Stimulated activated CD4-positive, alpha-beta T cell treated with anti-CD3 and anti-CD28 coated beads, TNF-alpha, amount 100 ng/mL, for 48 hours (primary cell): ENCODE measurements around the gene SPDYE4.
"Not testable (repeated sequence)": the region's sequence is repeated elsewhere in the genome, so short reads cannot be mapped to it uniquely, and the experiment has no call there.

Experiments used
- DNase-seq, 3 donors: peaks; one replicate each; pipeline ENCODE4 v3.0.0-alpha.2; 2020; ENCODE audit warnings: low read depth in 3 of 3

The SPDYE4 gene

DNA sequence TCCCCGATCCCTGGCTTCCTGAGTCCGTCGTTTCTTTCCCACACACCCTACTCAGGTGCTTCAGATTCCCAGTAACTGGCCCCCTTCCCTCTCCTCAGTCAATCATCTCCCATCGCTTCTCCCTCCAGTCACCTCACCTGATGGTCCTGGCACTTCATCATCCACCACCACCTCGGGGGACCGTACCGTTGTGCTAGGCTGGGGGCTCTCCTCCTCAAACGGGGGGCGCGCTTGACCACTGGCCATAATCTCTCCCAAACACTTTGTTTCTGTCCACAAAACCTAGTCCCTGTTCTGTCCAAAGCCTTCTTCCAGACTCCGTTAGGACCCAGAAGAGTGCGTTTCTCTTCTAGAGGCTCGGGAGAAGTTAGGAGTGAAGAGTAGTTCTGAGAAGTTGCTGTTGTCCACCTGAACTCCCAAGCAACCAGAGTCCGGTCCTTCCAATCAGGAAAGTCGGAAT lies at the start of gene SPDYE4:
SPDYE4 (minus strand) TSS at position 410 of the 460 bp plus-strand sequence; CDS start at position 246, 164 bp downstream.
- no peak for DNase-seq

DNA sequence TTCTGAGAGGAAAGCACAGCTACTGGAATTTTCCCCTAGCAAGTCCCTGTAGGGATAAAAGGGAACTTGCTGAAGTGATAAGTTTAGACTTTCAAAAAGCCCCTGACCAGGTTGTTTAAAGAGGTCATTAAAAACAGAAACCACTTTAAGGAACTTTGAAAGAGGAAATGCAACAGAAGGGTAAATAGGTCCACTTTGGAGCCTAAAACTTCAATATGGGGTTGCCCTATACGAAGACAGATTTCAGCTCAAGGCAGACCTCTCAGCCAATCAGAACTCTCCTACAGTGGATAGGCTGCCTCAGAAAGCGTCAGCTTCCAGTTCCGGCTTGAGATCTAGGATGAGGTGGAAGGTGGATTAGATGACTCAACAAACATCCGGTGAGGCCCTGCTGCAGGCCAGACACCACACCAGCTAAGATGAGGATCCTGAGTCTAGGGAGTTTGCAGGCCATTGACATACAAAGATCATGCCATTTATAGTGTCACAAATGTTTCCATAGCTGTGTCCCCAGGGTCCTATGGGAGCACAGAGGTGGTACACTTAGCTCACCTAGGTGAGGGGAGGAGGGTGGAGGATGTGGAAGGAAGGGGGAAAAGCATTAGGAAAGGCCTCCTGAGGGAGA lies 48.7 kb upstream of the SPDYE4 start:
- DNase-seq: no peak

DNA sequence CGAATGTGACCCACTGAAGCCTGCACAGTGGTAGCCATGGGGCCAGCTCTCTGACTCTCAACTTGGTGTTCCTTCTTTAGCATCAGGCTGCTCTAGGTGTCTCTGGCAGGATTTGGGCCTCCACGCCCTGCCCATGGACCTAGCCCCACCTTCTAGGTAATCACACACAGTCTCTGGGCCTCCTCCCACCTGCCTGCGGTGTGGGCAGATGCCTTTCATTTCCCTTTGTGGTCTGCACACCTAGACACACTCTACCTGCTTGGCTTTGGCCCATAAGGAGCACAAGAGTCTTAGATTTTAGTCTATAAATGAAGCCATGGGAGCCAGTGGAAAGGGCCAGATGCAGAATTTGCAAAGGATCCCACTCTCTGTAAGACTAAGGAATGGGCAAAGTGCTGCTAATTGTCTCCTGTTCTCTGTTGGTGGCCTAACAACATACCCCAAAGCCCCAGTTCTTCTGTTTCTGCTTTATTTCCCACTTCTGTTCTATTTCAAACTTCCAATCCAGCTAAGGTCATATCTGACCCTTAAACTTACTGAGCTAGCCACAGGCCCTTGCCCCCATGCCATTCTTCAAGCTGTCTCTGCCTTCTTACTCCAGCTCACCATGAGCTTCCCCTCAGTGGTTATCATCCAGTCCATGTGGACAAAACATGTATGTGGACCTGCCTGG lies 48.0 kb upstream of the SPDYE4 start:
- no peak for DNase-seq

DNA sequence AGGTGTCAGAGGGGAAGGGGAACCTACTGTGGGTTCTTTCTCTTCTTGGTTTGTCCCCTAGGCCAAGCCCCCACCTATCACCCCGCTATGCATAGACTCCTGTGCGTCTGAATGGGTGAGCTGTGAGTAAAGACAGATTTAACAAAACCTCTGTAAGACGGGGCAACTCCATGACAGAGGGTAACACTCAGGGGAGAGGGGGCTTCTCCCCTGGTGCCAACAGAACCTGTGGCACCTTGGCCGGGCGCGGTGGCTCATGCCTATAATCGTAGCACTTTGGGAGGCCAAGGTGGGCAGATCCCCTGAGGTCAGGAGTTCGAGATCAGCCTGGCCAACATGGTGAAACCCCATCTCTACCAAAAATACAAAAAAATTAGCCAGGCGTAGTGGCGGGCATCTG lies 47.0 kb upstream of the SPDYE4 start:
- DNase-seq: not testable (repeated sequence)

GRCh38 chr17:8803531-8804420 lies 45.4 kb upstream of the SPDYE4 start:
- no peak for DNase-seq

- no peak for DNase-seq
Measured at GRCh38 chr17:8801135-8801840, 42.9 kb upstream of the SPDYE4 start.

GRCh38 chr17:8800656-8801055 lies 42.3 kb upstream of the SPDYE4 start:
- no peak for DNase-seq

GRCh38 chr17:8799570-8800212 lies 41.3 kb upstream of the SPDYE4 start:
- DNase-seq: no peak

GRCh38 chr17:8798846-8799569 lies 40.7 kb upstream of the SPDYE4 start, which contains the start of gene MFSD6L:
Gene MFSD6L (minus strand): TSS chr17:8799365. CDS start chr17:8799120, 245 bp downstream.
- DNase-seq: no peak

- DNase-seq: no peak
Measured at GRCh38 chr17:8798176-8798845, 40.0 kb upstream of the SPDYE4 start.

DNA sequence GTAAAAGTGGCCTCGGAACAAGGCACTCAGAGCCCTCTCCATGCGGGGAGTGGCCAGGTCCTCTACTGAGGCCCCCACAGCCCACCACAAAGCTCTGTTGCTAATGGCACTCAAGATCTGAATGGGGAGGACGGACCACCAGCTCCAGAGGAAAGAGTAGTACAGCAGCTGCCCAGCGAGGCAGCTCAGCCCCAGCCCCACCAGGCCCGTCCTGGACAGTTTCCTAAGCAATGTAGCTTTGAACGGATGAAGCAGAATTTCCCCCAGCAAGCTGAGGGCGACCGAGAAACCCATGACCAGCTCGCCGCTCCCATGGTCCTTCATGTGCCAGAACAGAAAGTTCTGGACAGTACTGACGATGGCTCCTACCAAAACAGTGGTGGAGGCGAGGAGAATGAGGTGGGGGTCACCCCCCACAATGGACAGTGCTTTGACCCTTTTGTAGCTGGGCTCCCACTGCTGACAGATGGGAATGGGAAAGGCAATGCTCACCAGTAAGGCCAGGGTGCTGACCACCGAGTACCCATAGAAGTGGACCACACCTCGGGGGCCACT lies 39.4 kb upstream of the SPDYE4 start:
- no peak for DNase-seq

DNA sequence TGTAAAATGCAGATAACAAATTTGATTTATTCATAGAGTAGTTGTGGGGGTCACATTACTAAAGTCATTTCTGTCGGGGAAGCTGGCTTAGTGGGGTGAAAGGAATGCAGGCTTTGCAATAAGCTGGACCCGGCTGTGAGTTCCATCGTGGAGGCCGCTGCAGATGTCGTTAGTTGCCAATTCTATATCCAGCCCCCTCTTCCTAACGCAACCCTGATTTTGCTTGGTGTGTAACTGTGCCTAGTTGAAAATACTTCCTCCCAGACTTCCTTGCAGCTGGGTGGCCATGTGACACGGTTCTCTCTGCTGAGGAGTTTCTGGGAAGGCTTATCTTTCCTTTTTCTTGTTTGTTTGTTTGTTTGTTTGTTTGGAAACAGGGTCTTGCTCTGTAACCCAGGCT lies 36.3 kb upstream of the SPDYE4 start:
- no peak for DNase-seq

GRCh38 chr17:8793649-8794048 lies 35.3 kb upstream of the SPDYE4 start:
- no peak for DNase-seq

DNA sequence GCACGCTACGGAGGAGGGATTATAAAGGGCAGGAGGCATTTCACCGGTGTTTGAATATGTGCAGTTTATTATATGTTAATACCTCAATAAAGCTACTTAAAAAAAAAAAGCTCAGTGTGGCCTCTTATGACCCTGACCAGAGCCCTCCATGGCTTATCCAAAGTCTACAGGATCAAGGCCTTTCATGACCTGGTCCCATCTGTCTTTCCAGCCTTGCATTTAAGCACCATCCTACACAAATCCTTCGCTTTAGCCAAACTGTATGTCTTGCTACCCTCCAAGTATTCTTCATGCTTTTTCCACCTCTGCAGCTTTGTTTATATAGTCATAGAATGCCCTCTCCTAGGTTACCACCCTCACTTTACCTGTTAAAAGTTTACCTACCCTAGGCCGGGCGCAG lies 34.3 kb upstream of the SPDYE4 start:
- DNase-seq: no peak

DNA sequence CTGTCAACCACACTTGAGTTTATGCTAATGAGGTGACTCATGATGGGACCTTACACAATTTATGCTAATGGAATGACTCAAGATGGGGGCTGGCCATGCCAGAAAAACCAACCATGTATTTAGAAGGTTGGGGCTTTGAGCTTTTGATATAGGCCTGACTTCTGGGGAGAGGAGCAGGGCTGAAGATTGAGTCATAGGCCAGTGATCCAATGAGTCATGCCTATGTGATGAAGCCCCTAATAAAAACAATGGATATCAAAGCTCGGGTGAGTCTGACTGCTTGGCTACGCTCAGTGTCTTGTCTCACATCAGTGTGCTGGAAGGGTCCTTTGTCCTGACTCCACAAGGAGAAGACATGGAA lies 33.5 kb upstream of the SPDYE4 start:
- no peak for DNase-seq

DNA sequence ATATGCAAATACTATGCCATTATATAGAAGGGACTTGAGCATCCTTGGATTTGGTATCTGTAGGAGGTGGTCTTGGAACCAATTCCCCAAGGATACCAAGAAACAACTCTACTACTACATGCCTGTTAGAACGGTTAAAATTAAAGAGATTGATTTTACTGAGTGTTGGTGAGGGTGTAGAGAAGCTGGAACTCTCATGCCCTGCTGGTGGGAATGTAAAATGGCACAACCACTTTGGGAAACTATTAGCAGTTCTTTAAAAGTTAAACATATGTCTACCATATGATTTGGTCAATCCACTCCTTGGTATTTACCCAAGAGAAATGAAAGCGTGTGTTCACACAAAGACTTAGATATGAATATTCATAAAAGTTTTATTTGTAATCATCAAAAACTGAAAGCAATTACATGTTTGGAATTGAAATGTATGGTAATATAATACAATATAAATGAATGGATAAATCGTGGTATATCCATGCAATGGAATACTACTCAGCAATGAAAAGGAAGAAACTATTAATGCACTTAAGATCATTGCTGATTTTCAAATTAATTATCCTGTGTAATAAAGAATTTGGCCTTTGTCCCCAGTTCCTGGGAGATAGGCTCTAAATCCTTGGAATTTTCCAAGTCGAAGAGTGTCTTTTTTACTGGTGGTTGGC lies 33.0 kb upstream of the SPDYE4 start:
- no peak for DNase-seq

- no peak for DNase-seq
Measured at GRCh38 chr17:8789743-8790142, 31.4 kb upstream of the SPDYE4 start.

GRCh38 chr17:8788998-8789397 lies 30.7 kb upstream of the SPDYE4 start:
- DNase-seq: no peak
